Measurements from ENCODE around the gene ELF2. TPM values are rescaled to one million over a fixed set of nuclear protein-coding genes. Genes with fewer than 3 reads are reported as not detected.
"Not testable (repeated sequence)": the region's sequence is repeated elsewhere in the genome, so short reads cannot be mapped to it uniquely, and the experiment has no call there.

Gene ELF2
- total and polyA plus RNA-seq, 2 donors (not counting 3 experiments of a cell fraction or from before 2014, with no cell fraction given), result 16.4 to 35.1 TPM

DNA sequence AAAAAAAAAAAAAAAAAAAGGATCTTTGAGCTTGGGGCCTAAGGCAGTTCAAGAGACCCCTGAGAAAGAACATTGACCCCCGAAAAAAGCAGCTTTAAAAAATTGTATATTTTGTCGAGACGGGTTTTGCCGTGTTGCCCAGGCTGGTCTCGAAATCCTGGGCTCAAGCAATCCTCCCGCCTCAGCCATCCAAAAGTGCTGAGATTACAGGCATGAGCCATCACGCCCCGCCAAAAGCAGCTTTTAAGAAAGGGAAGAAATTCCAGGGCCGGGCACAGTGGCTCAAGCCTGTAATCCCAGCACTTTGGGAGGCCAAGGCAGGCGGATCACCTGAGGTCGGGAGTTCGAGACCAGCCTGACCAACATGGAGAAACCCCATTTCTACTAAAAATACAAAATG, 155.9 kb downstream of the ELF2 start:
- FAIRE-seq; H4K20me1 ChIP-seq (replicated peaks; ENCODE audit: control insufficient read depth, extremely low read depth, insufficient read depth, low read length); H3K9me3 ChIP-seq (replicated peaks; ENCODE audit: control insufficient read depth, insufficient read depth, low read length); BruUV-seq (replicated peaks); POLR2A ChIA-PET; H3K4me2 ChIP-seq (ENCODE audit: insufficient read depth, low read length); H3K36me3 ChIP-seq (ENCODE audit: control insufficient read depth in 2 of 2, extremely low read depth in 1 of 2, insufficient read depth in 2 of 2, low read length in 2 of 2); H3K9ac ChIP-seq (replicated peaks; ENCODE audit: extremely low read depth, insufficient read depth, low read length); H2AFZ ChIP-seq (ENCODE audit: low read depth, low read length); H3K27me3 ChIP-seq (ENCODE audit: control insufficient read depth in 2 of 2, insufficient read depth in 2 of 2, low read length in 2 of 2); dilution Hi-C loops (cut with MboI; ENCODE audit: extremely low pct_ligation_motif_present, low sequenced_read_pairs); H3K27ac ChIP-seq (ENCODE audit: insufficient read depth, low read depth, low read length); intact Hi-C loops (cut with micrococcal nuclease); H3K4me3 ChIP-seq (replicated peaks in 1 of 3; ENCODE audit: insufficient read depth in 1 of 3, low read depth in 1 of 3, low read length in 3 of 3); H3K9me1 ChIP-seq (replicated peaks; ENCODE audit: control insufficient read depth, extremely low read depth, insufficient read depth, low read length); DNase-seq (ENCODE audit: low read depth, low spot score): not testable (repeated sequence)
- CTCF ChIA-PET, result interaction anchor here (10.0 kb wide), 1 partner anchor 8 kb away, joined by 124 read pairs; no protein-coding TSS in a partner anchor
- peaks cover 99% of the 10 kb centered on the region for H3K79me2 ChIP-seq (ENCODE audit: control insufficient read depth, insufficient read depth, low read length)
- peaks cover 18% of the 10 kb centered on the region for H3K4me1 ChIP-seq (ENCODE audit: control insufficient read depth, extremely low read depth, insufficient read depth, low read length)

DNA sequence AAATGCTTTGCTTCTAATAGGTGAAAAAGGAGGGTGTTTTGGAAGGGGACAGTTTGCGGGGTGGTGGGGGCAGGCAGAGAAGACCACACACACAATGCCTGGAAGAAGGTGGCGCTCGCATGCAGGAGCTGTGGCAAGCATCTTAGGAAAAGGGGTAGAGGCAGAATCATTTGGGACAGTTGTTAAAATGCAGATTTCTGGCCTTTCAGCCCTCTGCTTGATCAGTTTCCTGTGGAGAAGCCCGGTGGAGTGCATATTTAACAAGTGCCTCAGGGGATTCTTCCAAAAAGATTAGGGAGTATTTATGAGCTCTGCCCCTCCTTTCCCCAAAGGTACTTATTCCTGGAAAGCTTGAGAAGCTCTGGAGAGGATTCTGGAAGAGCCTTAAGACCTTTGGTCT, 156.6 kb downstream of the ELF2 start:
- POLR2A ChIA-PET, result no interaction called here

More for the DNA sequence above, 156.6 kb downstream of the ELF2 start:
- peaks cover 18% of the 10 kb centered on the region for H3K4me1 ChIP-seq (ENCODE audit: control insufficient read depth, extremely low read depth, insufficient read depth, low read length)
- H3K36me3 ChIP-seq (ENCODE audit: control insufficient read depth in 2 of 2, extremely low read depth in 1 of 2, insufficient read depth in 2 of 2, low read length in 2 of 2), result no peaks in the 10 kb centered on the region
- H3K79me2 ChIP-seq (ENCODE audit: control insufficient read depth, insufficient read depth, low read length), result peaks cover 96% of the 10 kb centered on the region
- no peak for TF ChIP-seq POLR2A (IDR thresholded peaks at IDR 0.05; ENCODE audit: low read depth, low read length)
- no peak overlapping the region for H3K9ac ChIP-seq (replicated peaks; ENCODE audit: extremely low read depth, insufficient read depth, low read length)
- CTCF ChIA-PET, result interaction anchor here (1.0 to 10.0 kb wide), 2 partner anchors 9 to 85 kb away, joined by 3 to 124 read pairs; no protein-coding TSS in a partner anchor
- H3K27me3 ChIP-seq (ENCODE audit: control insufficient read depth in 2 of 2, insufficient read depth in 2 of 2, low read length in 2 of 2), result no peaks in the 10 kb centered on the region
- H3K4me3 ChIP-seq (replicated peaks in 1 of 3; ENCODE audit: insufficient read depth in 1 of 3, low read depth in 1 of 3, low read length in 3 of 3), result no peak overlapping the region
- dilution Hi-C loops (cut with MboI; ENCODE audit: extremely low pct_ligation_motif_present, low sequenced_read_pairs), result no loop called here
- BruUV-seq (replicated peaks), result no TSS peak
- FAIRE-seq, result no peak
- no peak overlapping the region for H2AFZ ChIP-seq (ENCODE audit: low read depth, low read length)
- no peaks in the 10 kb centered on the region for H3K9me1 ChIP-seq (replicated peaks; ENCODE audit: control insufficient read depth, extremely low read depth, insufficient read depth, low read length)
- no peak for DNase-seq (ENCODE audit: low read depth, low spot score)
- H4K20me1 ChIP-seq (replicated peaks; ENCODE audit: control insufficient read depth, extremely low read depth, insufficient read depth, low read length), result peaks cover 4% of the 10 kb centered on the region
- intact Hi-C loops (cut with micrococcal nuclease), result no loop called here
- no peak overlapping the region for H3K4me2 ChIP-seq (ENCODE audit: insufficient read depth, low read length)
- no peak overlapping the region for H3K27ac ChIP-seq (ENCODE audit: insufficient read depth, low read depth, low read length)
- no peaks in the 10 kb centered on the region for H3K9me3 ChIP-seq (replicated peaks; ENCODE audit: control insufficient read depth, insufficient read depth, low read length)
